GM12801 (cell line): ENCODE data around the gene TFRC.

Source experiments
- TF ChIP-seq, protein P1 (sequence below): IDR thresholded peaks from one replicate; pipeline ENCODE4 v1.5.1; 2011; ENCODE audit warnings: control low read depth; ENCODE audit not compliant: insufficient read length; ENCODE audit errors: extremely low read depth

Gene TFRC

GRCh38 chr3:196120291-196120951 lies 38.5 kb upstream of the TFRC start:
- TF ChIP-seq, protein P1, sequence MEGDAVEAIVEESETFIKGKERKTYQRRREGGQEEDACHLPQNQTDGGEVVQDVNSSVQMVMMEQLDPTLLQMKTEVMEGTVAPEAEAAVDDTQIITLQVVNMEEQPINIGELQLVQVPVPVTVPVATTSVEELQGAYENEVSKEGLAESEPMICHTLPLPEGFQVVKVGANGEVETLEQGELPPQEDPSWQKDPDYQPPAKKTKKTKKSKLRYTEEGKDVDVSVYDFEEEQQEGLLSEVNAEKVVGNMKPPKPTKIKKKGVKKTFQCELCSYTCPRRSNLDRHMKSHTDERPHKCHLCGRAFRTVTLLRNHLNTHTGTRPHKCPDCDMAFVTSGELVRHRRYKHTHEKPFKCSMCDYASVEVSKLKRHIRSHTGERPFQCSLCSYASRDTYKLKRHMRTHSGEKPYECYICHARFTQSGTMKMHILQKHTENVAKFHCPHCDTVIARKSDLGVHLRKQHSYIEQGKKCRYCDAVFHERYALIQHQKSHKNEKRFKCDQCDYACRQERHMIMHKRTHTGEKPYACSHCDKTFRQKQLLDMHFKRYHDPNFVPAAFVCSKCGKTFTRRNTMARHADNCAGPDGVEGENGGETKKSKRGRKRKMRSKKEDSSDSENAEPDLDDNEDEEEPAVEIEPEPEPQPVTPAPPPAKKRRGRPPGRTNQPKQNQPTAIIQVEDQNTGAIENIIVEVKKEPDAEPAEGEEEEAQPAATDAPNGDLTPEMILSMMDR, result no peak

DNA sequence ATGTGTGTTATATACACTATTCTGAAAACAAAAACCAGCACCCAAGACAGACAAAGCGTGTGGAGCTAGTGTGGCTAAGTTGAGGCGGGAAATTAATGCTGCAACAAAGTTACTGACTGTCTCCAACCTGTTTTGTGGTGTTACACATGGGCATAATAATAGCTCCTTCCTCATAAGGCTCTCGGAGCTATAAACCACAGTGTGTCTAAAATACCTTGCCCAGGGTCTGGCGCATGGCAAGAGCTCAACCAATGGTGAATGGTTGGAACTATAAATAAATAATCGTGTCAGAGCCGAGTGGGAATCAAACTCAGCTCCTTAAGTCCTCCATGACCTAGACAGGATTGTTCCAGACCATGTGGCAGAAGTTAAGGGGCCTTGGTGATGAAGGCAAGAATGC lies 35.9 kb upstream of the TFRC start:
- TF ChIP-seq, protein P1, result no peak

- TF ChIP-seq, protein P1, result no peak
Observed at GRCh38 chr3:196115678-196116083, 33.8 kb upstream of the TFRC start.

- TF ChIP-seq, protein P1, result no peak
Observed at GRCh38 chr3:196111939-196112386, 30.1 kb upstream of the TFRC start.

DNA sequence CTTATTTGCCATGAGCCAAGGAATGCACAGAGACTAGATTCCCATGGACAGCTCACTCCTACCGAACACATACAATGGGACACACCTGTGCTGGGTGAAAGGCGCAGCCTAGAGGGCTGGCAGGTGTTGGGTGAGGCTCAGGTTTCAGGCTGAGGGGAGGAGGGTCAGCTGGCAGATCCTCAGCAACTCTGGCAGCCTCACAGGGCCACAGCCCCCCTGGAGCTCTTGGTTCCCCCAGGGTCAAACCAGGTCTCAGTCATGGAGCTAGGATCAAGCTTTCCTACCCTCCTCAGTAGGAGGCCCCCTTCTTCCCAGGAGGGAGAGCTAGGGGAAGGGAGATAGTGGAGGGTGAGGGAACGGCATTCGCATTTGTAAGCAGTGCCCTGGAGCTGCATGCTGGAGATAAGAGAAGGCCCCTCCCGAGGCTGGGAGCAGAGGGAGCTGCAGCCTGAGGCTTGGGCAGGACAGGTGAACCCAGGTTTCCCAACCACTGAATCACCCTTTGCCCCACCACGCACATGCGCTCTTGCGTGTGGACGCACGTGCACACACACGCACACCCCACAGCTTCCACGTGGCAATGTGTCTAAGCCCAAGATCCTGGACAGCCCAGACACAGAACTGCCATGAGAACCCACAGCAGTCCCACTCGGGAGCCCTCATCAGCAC lies 26.3 kb upstream of the TFRC start:
- TF ChIP-seq, protein P1, result no peak

GRCh38 chr3:196097373-196098154 lies 15.7 kb upstream of the TFRC start:
- TF ChIP-seq, protein P1, result no peak

DNA sequence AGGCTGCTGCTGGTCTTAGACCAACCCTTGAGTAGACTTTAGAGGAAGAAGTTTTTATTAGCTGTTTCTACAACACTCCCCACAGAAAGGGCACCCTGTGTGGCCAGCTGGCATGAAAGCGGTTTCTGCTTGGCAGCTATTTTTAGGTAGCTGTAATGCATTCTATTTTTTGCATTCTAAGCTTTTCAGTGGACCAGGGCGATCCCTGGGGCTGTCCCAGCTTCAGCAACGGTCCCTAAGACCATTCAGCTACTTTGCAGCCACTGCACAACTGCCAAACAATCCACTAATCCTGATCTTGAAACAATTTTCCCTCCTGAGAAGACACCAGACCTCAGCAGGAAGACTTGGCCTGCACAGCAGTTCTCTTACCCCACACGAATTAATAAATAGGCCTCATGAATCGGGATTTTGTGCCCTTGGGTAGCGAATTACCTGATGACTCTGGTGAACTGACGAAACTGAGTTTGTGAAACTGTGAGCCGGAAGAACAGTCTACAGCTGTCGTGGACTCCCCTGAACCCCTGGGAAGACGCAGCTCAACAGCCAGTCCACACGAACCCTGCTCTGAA lies 14.6 kb upstream of the TFRC start:
- TF ChIP-seq, protein P1, result no peak
